K562 (cell line): ENCODE data around the gene C6orf89.

Source experiments
- CEBPG ChIP-seq, 3 experiments: fragments of 200-800 bp in 1 of 3; sonication (Bioruptor generic) in 1 of 3; sonication (generic) in 1 of 3; formaldehyde crosslinking in 1 of 3; IDR thresholded peaks in 2 of 3; conservative IDR thresholded peaks in 1 of 3; 2 replicates each; pipeline versions ENCODE4 v1.6.1 to v1.8.0; 2016 to 2022; ENCODE audit warnings: missing compliant biosample characterization in 2 of 3, missing genetic modification characterization in 2 of 3, mild to moderate bottlenecking in 1 of 3, missing genetic modification reagents in 1 of 3
- CTCF ChIP-seq, 3 experiments: IDR thresholded peaks in 2 of 3; conservative IDR thresholded peaks in 1 of 3; 2 replicates each; pipeline ENCODE4 v1.5.1; 2011 to 2012; ENCODE audit warnings: low read length in 3 of 3, mild to moderate bottlenecking in 3 of 3, control low read depth in 2 of 3, improper control_type of control experiment in 1 of 3, inconsistent platforms in 1 of 3, low read depth in 1 of 3, mixed read lengths in 1 of 3, moderate library complexity in 1 of 3; ENCODE audit not compliant: insufficient read depth in 2 of 3
- FOXO4 ChIP-seq: fragments of 450-650 bp; formaldehyde crosslinking; IDR thresholded peaks from 2 replicates; pipeline ENCODE4 v1.4.0; 2020; ENCODE audit warnings: mild to moderate bottlenecking, moderate library complexity
- MAZ ChIP-seq, 2 experiments: fragments of 450-650 bp in 1 of 2; sonication (generic) in 1 of 2; formaldehyde crosslinking; IDR thresholded peaks in 1 of 2; conservative IDR thresholded peaks in 1 of 2; 2 replicates each; pipeline versions ENCODE4 v1.4.0 to v1.5.0; 2020; ENCODE audit warnings: mild to moderate bottlenecking in 1 of 2, missing genetic modification reagents in 1 of 2
- MCM7 ChIP-seq, 2 experiments: fragments of 450-650 bp; IDR thresholded peaks; 2 replicates each; pipeline ENCODE4 v1.6.1; 2016 to 2018
- POLR2A ChIP-seq: fragments of 450-650 bp; conservative IDR thresholded peaks from 2 replicates; pipeline ENCODE4 v1.6.1; 2016
- TAF7 ChIP-seq: fragments of 450-650 bp; IDR thresholded peaks from 2 replicates; pipeline ENCODE4 v1.6.1; 2016; ENCODE audit warnings: missing genetic modification characterization, missing compliant biosample characterization
- ZSCAN29 ChIP-seq: fragments of 450-650 bp; IDR thresholded peaks from 2 replicates; pipeline ENCODE4 v1.6.1; 2017

- TF ChIP-seq CEBPG (CRISPR knock-in tag; IDR thresholded peaks at IDR 0.05) (no peak), CEBPG (tag; conservative IDR thresholded peaks at IDR 0.05 in 1 of 2, IDR thresholded peaks at IDR 0.05 in 1 of 2) (no peak), TAF7 (tag) (no peak), MAZ (CRISPR knock-in tag; conservative IDR thresholded peaks at IDR 0.05 in 1 of 2, IDR thresholded peaks at IDR 0.05 in 1 of 2) (no peak), CTCF (IDR thresholded peaks at IDR 0.05 in 2 of 3, conservative IDR thresholded peaks at IDR 0.05 in 1 of 3; ENCODE audit: insufficient read depth in 2 of 3, low read depth in 1 of 3, low read length in 3 of 3) (no peak), POLR2A (no peak), MCM7 (IDR thresholded peaks at IDR 0.05) (no peak), FOXO4 (no peak), ZSCAN29 (no peak)
Measured at GRCh38 chr6:36969988-36970891, 84.5 kb downstream of the C6orf89 start.
